HCT116 (cell line): ENCODE measurements around the gene KRTAP22-1. TPM values are rescaled to one million over a fixed set of nuclear protein-coding genes. Genes with fewer than 3 reads are reported as not detected.

ENCODE experiments used
- ATAC-seq: fragments of 200-7000 bp; cut with Tn5 transposase; 2 replicates; pipeline ENCODE4 v1.9.1; 2020; ENCODE audit warnings: mild to moderate bottlenecking, moderate library complexity
- BruUV-seq: library from RNA; stranded (reverse); fragments of 400-500 nt; replicated peaks from 2 replicates; lab custom pipeline; 2021; lab: Mats Ljungman, UMichigan
- CTCF ChIA-PET: fragments of 300-600 bp; sonication (Branson Sonifier 250); formaldehyde crosslinking; loops from one replicate; lab custom pipeline; 2021; ENCODE audit warnings: antibody characterized with exemption; lab: Charles Lee
- POLR2A ChIA-PET: fragments of 300-600, 350-600 bp; sonication (Branson Sonifier 250); formaldehyde crosslinking; loops from one replicate; lab custom pipeline; 2021; ENCODE audit warnings: antibody characterized with exemption; lab: Charles Lee
- RAD21 ChIA-PET, 2 experiments: fragments of 300-600 bp; sonication (Branson Sonifier 250); formaldehyde crosslinking; loops; one replicate each; lab custom pipeline; 2023; ENCODE audit warnings: low total read pairs in 2 of 2; ENCODE audit not compliant: uncharacterized antibody in 2 of 2, unreplicated experiment in 2 of 2, low non-redundant PET in 1 of 2; lab: Charles Lee
- DNase-seq: peaks from one replicate; pipeline ENCODE4 v3.0.0-alpha.2; 2010; ENCODE audit warnings: low read depth, low spot score
- H2AFZ ChIP-seq: fragments of 200-600 bp; shearing (Covaris generic), sonication (generic); 2 replicates; pipeline ENCODE4 v1.6.1; 2017; ENCODE audit warnings: low read depth, mixed run types, mixed read lengths, antibody characterized with exemption, low read length; ENCODE audit not compliant: poor library complexity, severe bottlenecking
- H3K27ac ChIP-seq: 2 replicates; pipeline ENCODE4 v1.5.1; 2012; ENCODE audit warnings: low read depth, low read length
- H3K27me3 ChIP-seq: fragments of 200-600 bp; sonication (generic); 2 replicates; pipeline ENCODE4 v1.6.1; 2016; ENCODE audit warnings: mixed run types, low read length, mixed read lengths; ENCODE audit not compliant: insufficient read depth
- H3K36me3 ChIP-seq, 2 experiments: fragments of 200-500 bp in 1 of 2; fragments of 200-600 bp in 1 of 2; sonication (Bioruptor generic) in 1 of 2; sonication (generic) in 1 of 2; 2 replicates each; pipeline versions ENCODE4 v1.5.1 to v1.6.1; 2014 to 2016; ENCODE audit warnings: low read length in 2 of 2, inconsistent platforms in 1 of 2, mixed read lengths in 1 of 2, mixed run types in 1 of 2; ENCODE audit not compliant: insufficient read depth in 2 of 2, control insufficient read depth in 1 of 2
- H3K4me1 ChIP-seq, 2 experiments: fragments of 200-600 bp in 1 of 2; sonication (generic) in 1 of 2; 2 replicates each; pipeline versions ENCODE4 v1.5.1 to v1.6.1; 2012 to 2017; ENCODE audit warnings: low read length in 2 of 2, inconsistent platforms in 1 of 2, mild to moderate bottlenecking in 1 of 2, mixed read lengths in 1 of 2, mixed run types in 1 of 2, moderate library complexity in 1 of 2; ENCODE audit not compliant: insufficient read depth in 2 of 2, control insufficient read depth in 1 of 2
- H3K4me2 ChIP-seq: fragments of 200-600 bp; sonication (generic); 2 replicates; pipeline ENCODE4 v1.6.1; 2017; ENCODE audit warnings: mixed run types, low read length, mixed read lengths
- H3K4me3 ChIP-seq, 2 experiments: fragments of 200-600 bp in 1 of 2; sonication (generic) in 1 of 2; replicated peaks in 1 of 2; 2 replicates each; pipeline ENCODE4 v1.5.1; 2011 to 2016; ENCODE audit warnings: low read length in 2 of 2, control low read depth in 1 of 2, low read depth in 1 of 2, mild to moderate bottlenecking in 1 of 2, mixed read lengths in 1 of 2, mixed run types in 1 of 2
- H3K79me2 ChIP-seq: fragments of 200-600 bp; sonication (generic); 2 replicates; pipeline ENCODE4 v1.6.1; 2017; ENCODE audit warnings: mild to moderate bottlenecking, mixed run types, low read length, moderate library complexity, mixed read lengths; ENCODE audit not compliant: insufficient read depth
- H3K9ac ChIP-seq: fragments of 200-600 bp; sonication (generic); 2 replicates; pipeline ENCODE4 v1.6.1; 2016; ENCODE audit warnings: low read length, mixed read lengths
- H3K9me2 ChIP-seq: fragments of 200-600 bp; sonication (generic), shearing (Covaris generic); 2 replicates; pipeline ENCODE4 v1.6.1; 2017; ENCODE audit warnings: mixed run types, mild to moderate bottlenecking, moderate library complexity; ENCODE audit not compliant: insufficient read depth
- H3K9me3 ChIP-seq, 2 experiments: fragments of 200-500 bp in 1 of 2; fragments of 200-600 bp in 1 of 2; sonication (Bioruptor generic) in 1 of 2; sonication (generic) in 1 of 2; 2 replicates each; pipeline ENCODE4 v1.6.1; 2014 to 2017; ENCODE audit warnings: low read length in 2 of 2, mixed read lengths in 2 of 2, inconsistent platforms in 1 of 2, low read depth in 1 of 2, mild to moderate bottlenecking in 1 of 2, mixed run types in 1 of 2, moderate library complexity in 1 of 2; ENCODE audit not compliant: control insufficient read depth in 1 of 2, insufficient read depth in 1 of 2
- H4K20me1 ChIP-seq: fragments of 200-600 bp; sonication (generic), shearing (Covaris generic); 2 replicates; pipeline ENCODE4 v1.6.1; 2017; ENCODE audit warnings: mixed run types, mild to moderate bottlenecking, moderate library complexity; ENCODE audit not compliant: insufficient read depth
- CBX3 ChIP-seq: IDR thresholded peaks from 2 replicates; pipeline ENCODE4 v1.6.1; 2012; ENCODE audit warnings: low read depth
- ELF1 ChIP-seq: IDR thresholded peaks from 2 replicates; pipeline ENCODE4 v1.6.1; 2012; ENCODE audit warnings: low read depth, borderline replicate concordance
- EZH2 ChIP-seq: fragments of 200-600 bp; sonication (generic); IDR thresholded peaks from 2 replicates; pipeline ENCODE4 v1.6.1; 2017; ENCODE audit warnings: antibody characterized with exemption, mixed run types
- EZH2phosphoT487 ChIP-seq: fragments of 200-600 bp; IDR thresholded peaks from 2 replicates; pipeline ENCODE4 v1.6.1; 2018; ENCODE audit warnings: antibody characterized with exemption, borderline replicate concordance
- JUND ChIP-seq: IDR thresholded peaks from 2 replicates; pipeline ENCODE4 v1.6.1; 2012
- POLR2AphosphoS5 ChIP-seq: IDR thresholded peaks from 2 replicates; pipeline ENCODE4 v1.6.1; 2011; ENCODE audit warnings: mild to moderate bottlenecking, low read depth, low read length, moderate library complexity
- RAD21 ChIP-seq: IDR thresholded peaks from 2 replicates; pipeline ENCODE4 v1.6.1; 2012; ENCODE audit warnings: low read depth, mild to moderate bottlenecking
- SIN3A ChIP-seq: IDR thresholded peaks from 2 replicates; pipeline ENCODE4 v1.6.1; 2012; ENCODE audit warnings: low read depth
- SP1 ChIP-seq: IDR thresholded peaks from 2 replicates; pipeline ENCODE4 v1.6.1; 2012; ENCODE audit warnings: low read depth
- SRF ChIP-seq: IDR thresholded peaks from 2 replicates; pipeline ENCODE4 v1.6.1; 2012; ENCODE audit warnings: low read depth
- TCF7L2 ChIP-seq: IDR thresholded peaks from 2 replicates; pipeline ENCODE4 v1.7.0; 2011; ENCODE audit warnings: borderline replicate concordance, inconsistent platforms; ENCODE audit not compliant: insufficient read depth, insufficient read length; ENCODE audit errors: extremely low read depth
- YY1 ChIP-seq: IDR thresholded peaks from 2 replicates; pipeline ENCODE4 v1.6.1; 2011; ENCODE audit warnings: low read length, low read depth, moderate library complexity, mild to moderate bottlenecking; ENCODE audit not compliant: insufficient replicate concordance; ENCODE audit errors: extremely low read depth
- ZFX ChIP-seq: fragments of 450-650 bp; IDR thresholded peaks from 2 replicates; pipeline ENCODE4 v1.6.1; 2017
- ZNF274 ChIP-seq: fragments of 200-500 bp; sonication (Bioruptor generic); IDR thresholded peaks from 2 replicates; pipeline ENCODE4 v1.6.1; 2014; ENCODE audit warnings: mild to moderate bottlenecking, low read depth, low read length, inconsistent platforms
- intact Hi-C: fragments of 100-400 bp; cut with micrococcal nuclease; formaldehyde crosslinking; loops from 2 replicates; pipeline ENCODE4 v1.10.0; 2022
- total RNA-seq: library from RNA; stranded (reverse); gene quantifications from one replicate; pipeline ENCODE4 v1.2.1, GENCODE V29; 2021; ENCODE audit not compliant: unreplicated experiment
- TF ChIP-seq, protein P1 (sequence below), 3 experiments: fragments of 200-600 bp in 1 of 3; sonication (generic) in 1 of 3; IDR thresholded peaks in 2 of 3; conservative IDR thresholded peaks in 1 of 3; 2 replicates each; pipeline ENCODE4 v1.5.1; 2012 to 2017; ENCODE audit warnings: low read depth in 2 of 3, low read length in 2 of 3, antibody characterized with exemption in 1 of 3, borderline replicate concordance in 1 of 3, control low read depth in 1 of 3, mild to moderate bottlenecking in 1 of 3, mixed read lengths in 1 of 3, mixed run types in 1 of 3, moderate library complexity in 1 of 3; ENCODE audit not compliant: insufficient read depth in 1 of 3
- TF ChIP-seq, protein P2 (sequence below): IDR thresholded peaks from 2 replicates; pipeline ENCODE4 v1.6.1; 2012; ENCODE audit warnings: low read depth
- TF ChIP-seq, protein P3 (sequence below): IDR thresholded peaks from 2 replicates; pipeline ENCODE4 v1.6.1; 2011; ENCODE audit warnings: mild to moderate bottlenecking, low read length, moderate library complexity; ENCODE audit not compliant: insufficient replicate concordance; ENCODE audit errors: extremely low read depth
- TF ChIP-seq, protein P4 (sequence below): IDR thresholded peaks from 2 replicates; pipeline ENCODE4 v1.6.1; 2012

The KRTAP22-1 gene
- total RNA-seq, 1 experiment from 2014 or later = not detected

DNA sequence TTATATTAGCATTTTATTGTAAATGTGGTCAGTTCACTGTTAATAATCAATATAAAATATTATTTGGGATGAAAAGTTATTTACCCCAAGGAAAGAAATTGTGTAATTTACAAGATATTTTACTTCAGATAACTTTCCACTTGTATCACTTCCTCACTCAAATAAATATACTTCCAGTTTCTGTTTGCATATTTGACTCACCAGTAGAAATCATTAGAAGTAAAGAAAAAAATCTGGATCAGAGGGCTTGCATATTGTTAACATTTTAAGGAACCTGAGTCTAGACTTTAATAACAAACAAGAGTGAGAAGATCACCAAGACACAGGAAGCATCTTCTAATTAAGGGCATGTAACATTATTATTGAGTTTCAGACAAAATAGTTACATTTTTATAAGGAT lies 19.2 kb downstream of the KRTAP22-1 start:
- H3K9ac ChIP-seq = no peak overlapping the region
- no peak overlapping the region for H3K4me3 ChIP-seq
- no peak overlapping the region for H2AFZ ChIP-seq
- POLR2A ChIA-PET = no interaction called here
- ATAC-seq (no peak), DNase-seq (no peak)
- H3K79me2 ChIP-seq = no peaks in the 10 kb centered on the region
- no TSS peak for BruUV-seq
- no peak overlapping the region for H3K27ac ChIP-seq
- H3K36me3 ChIP-seq = no peaks in the 10 kb centered on the region
- CTCF ChIA-PET = no interaction called here
- intact Hi-C loops = no loop called here
- H3K9me3 ChIP-seq = peaks cover 14 to 19% of the 10 kb centered on the region in 2 experiments; a peak in 2 of 4 replicates
- H3K4me1 ChIP-seq = no peaks in the 10 kb centered on the region
- RAD21 ChIA-PET = no interaction called here
- H3K27me3 ChIP-seq = no peaks in the 10 kb centered on the region
- no peaks in the 10 kb centered on the region for H4K20me1 ChIP-seq
- no peak for TF ChIP-seq SP1
- no peak for TF ChIP-seq SIN3A
- no peak for TF ChIP-seq YY1
- TF ChIP-seq EZH2 = no peak
- no peak for TF ChIP-seq CBX3
- TF ChIP-seq, protein P1, sequence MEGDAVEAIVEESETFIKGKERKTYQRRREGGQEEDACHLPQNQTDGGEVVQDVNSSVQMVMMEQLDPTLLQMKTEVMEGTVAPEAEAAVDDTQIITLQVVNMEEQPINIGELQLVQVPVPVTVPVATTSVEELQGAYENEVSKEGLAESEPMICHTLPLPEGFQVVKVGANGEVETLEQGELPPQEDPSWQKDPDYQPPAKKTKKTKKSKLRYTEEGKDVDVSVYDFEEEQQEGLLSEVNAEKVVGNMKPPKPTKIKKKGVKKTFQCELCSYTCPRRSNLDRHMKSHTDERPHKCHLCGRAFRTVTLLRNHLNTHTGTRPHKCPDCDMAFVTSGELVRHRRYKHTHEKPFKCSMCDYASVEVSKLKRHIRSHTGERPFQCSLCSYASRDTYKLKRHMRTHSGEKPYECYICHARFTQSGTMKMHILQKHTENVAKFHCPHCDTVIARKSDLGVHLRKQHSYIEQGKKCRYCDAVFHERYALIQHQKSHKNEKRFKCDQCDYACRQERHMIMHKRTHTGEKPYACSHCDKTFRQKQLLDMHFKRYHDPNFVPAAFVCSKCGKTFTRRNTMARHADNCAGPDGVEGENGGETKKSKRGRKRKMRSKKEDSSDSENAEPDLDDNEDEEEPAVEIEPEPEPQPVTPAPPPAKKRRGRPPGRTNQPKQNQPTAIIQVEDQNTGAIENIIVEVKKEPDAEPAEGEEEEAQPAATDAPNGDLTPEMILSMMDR (IDR thresholded peaks at IDR 0.05 in 2 of 3, conservative IDR thresholded peaks at IDR 0.05 in 1 of 3; ENCODE audit: borderline replicate concordance in 1 of 3, insufficient read depth in 1 of 3, low read depth in 2 of 3, low read length in 2 of 3) = no peak
- TF ChIP-seq TCF7L2 = no peak
- TF ChIP-seq EZH2phosphoT487 = no peak
- no peak for TF ChIP-seq RAD21
- no peak for TF ChIP-seq ZFX
- no peak for TF ChIP-seq ZNF274
- TF ChIP-seq POLR2AphosphoS5 = no peak
- TF ChIP-seq, protein P2, sequence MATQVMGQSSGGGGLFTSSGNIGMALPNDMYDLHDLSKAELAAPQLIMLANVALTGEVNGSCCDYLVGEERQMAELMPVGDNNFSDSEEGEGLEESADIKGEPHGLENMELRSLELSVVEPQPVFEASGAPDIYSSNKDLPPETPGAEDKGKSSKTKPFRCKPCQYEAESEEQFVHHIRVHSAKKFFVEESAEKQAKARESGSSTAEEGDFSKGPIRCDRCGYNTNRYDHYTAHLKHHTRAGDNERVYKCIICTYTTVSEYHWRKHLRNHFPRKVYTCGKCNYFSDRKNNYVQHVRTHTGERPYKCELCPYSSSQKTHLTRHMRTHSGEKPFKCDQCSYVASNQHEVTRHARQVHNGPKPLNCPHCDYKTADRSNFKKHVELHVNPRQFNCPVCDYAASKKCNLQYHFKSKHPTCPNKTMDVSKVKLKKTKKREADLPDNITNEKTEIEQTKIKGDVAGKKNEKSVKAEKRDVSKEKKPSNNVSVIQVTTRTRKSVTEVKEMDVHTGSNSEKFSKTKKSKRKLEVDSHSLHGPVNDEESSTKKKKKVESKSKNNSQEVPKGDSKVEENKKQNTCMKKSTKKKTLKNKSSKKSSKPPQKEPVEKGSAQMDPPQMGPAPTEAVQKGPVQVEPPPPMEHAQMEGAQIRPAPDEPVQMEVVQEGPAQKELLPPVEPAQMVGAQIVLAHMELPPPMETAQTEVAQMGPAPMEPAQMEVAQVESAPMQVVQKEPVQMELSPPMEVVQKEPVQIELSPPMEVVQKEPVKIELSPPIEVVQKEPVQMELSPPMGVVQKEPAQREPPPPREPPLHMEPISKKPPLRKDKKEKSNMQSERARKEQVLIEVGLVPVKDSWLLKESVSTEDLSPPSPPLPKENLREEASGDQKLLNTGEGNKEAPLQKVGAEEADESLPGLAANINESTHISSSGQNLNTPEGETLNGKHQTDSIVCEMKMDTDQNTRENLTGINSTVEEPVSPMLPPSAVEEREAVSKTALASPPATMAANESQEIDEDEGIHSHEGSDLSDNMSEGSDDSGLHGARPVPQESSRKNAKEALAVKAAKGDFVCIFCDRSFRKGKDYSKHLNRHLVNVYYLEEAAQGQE = no peak
- TF ChIP-seq, protein P3, sequence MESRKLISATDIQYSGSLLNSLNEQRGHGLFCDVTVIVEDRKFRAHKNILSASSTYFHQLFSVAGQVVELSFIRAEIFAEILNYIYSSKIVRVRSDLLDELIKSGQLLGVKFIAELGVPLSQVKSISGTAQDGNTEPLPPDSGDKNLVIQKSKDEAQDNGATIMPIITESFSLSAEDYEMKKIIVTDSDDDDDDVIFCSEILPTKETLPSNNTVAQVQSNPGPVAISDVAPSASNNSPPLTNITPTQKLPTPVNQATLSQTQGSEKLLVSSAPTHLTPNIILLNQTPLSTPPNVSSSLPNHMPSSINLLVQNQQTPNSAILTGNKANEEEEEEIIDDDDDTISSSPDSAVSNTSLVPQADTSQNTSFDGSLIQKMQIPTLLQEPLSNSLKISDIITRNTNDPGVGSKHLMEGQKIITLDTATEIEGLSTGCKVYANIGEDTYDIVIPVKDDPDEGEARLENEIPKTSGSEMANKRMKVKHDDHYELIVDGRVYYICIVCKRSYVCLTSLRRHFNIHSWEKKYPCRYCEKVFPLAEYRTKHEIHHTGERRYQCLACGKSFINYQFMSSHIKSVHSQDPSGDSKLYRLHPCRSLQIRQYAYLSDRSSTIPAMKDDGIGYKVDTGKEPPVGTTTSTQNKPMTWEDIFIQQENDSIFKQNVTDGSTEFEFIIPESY = no peak
- TF ChIP-seq, protein P4, sequence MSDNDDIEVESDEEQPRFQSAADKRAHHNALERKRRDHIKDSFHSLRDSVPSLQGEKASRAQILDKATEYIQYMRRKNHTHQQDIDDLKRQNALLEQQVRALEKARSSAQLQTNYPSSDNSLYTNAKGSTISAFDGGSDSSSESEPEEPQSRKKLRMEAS = no peak
- no peak for TF ChIP-seq JUND
- TF ChIP-seq ELF1 = no peak
- TF ChIP-seq SRF = no peak
- H3K9me2 ChIP-seq = no peaks in the 10 kb centered on the region
- no peak overlapping the region for H3K4me2 ChIP-seq
